MM.1S (cell line): ENCODE results near the gene CFAP20.

Experiments used
- CTCF ChIP-seq: fragments of 300-600 bp; sonication (generic); IDR thresholded peaks from 2 replicates; pipeline ENCODE4 v1.5.1; 2016; ENCODE audit warnings: antibody characterized with exemption, low read length, mixed read lengths
- EZH2 ChIP-seq: fragments of 300-600 bp; sonication (generic); optimal IDR thresholded peaks from 2 replicates; pipeline ENCODE3; 2017; ENCODE audit warnings: low read depth, mild to moderate bottlenecking, antibody characterized with exemption, low read length, mixed read lengths

- TF ChIP-seq CTCF (no peak), EZH2 (no peak)
These were observed 46.8 kb downstream of the CFAP20 start for GRCh38 chr16:58082381-58082780.
